ENCODE data around the gene ANXA7.

- TF ChIP-seq CTCF (IDR thresholded peaks at IDR 0.05) (no peak), POLR2A (IDR thresholded peaks at IDR 0.05) (no peak)
These were observed 34.7 kb downstream of the ANXA7 start for GRCh38 chr10:73379064-73379748.
